ENCODE measurements around the gene ST6GAL1.

DNA sequence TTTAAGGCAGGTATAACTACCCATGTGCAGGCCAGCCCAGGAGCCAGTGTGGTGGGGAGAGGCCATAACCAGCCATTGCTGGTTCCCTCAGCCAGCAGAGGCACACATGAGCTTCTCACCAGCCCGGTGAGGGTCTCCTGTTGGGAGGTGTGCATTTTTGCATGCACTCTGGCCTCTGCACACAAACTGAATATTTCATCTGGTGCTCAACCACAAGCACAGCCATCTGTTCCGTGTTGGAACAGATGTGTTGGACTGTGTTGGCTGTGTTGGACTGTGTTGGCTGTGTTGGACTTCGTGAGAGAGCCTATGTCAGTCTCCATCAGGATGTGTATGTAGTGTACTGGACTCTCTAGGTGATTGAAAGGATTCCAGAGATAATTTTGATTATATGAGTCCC lies 141.8 kb downstream of the ST6GAL1 start:
- TF ChIP-seq, protein P1, sequence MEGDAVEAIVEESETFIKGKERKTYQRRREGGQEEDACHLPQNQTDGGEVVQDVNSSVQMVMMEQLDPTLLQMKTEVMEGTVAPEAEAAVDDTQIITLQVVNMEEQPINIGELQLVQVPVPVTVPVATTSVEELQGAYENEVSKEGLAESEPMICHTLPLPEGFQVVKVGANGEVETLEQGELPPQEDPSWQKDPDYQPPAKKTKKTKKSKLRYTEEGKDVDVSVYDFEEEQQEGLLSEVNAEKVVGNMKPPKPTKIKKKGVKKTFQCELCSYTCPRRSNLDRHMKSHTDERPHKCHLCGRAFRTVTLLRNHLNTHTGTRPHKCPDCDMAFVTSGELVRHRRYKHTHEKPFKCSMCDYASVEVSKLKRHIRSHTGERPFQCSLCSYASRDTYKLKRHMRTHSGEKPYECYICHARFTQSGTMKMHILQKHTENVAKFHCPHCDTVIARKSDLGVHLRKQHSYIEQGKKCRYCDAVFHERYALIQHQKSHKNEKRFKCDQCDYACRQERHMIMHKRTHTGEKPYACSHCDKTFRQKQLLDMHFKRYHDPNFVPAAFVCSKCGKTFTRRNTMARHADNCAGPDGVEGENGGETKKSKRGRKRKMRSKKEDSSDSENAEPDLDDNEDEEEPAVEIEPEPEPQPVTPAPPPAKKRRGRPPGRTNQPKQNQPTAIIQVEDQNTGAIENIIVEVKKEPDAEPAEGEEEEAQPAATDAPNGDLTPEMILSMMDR (IDR thresholded peaks at IDR 0.05; ENCODE audit: borderline replicate concordance, extremely low read depth, low read length, poor library complexity, severe bottlenecking) = no peak
- TF ChIP-seq EZH2 (IDR thresholded peaks at IDR 0.05; ENCODE audit: borderline replicate concordance, low read depth, low read length, severe bottlenecking) = no peak

All from DND-41 (cell line).